GM23338 (cell line): ENCODE measurements around the gene FBXL5. TPM values are rescaled to one million over a fixed set of nuclear protein-coding genes. Genes with fewer than 3 reads are reported as not detected.

Source experiments
- ATAC-seq: fragments of 200-7000 bp; cut with Tn5 transposase; 3 replicates; pipeline ENCODE4 v1.9.1; 2020
- DNase-seq: peaks from one replicate; pipeline ENCODE4 v3.0.0-alpha.2; 2015; ENCODE audit warnings: low spot score
- H2AFZ ChIP-seq: fragments of 200-600 bp; sonication (generic); 2 replicates; pipeline ENCODE4 v1.8.0; 2016; ENCODE audit warnings: antibody characterized with exemption, mild to moderate bottlenecking, moderate library complexity
- H3F3A ChIP-seq: fragments of 200-600 bp; sonication (generic); replicated peaks from 2 replicates; pipeline ENCODE4 v1.8.0; 2017; ENCODE audit warnings: antibody characterized with exemption, mixed run types, low read depth
- H3K27ac ChIP-seq: fragments of 200-600 bp; sonication (generic); 2 replicates; pipeline ENCODE4 v1.6.1; 2016; ENCODE audit warnings: low read depth
- H3K27me3 ChIP-seq: fragments of 200-600 bp; sonication (generic); 2 replicates; pipeline ENCODE4 v1.8.0; 2016; ENCODE audit warnings: mild to moderate bottlenecking, mixed run types, moderate library complexity; ENCODE audit not compliant: insufficient read depth
- H3K36me3 ChIP-seq: fragments of 200-600 bp; sonication (generic); 2 replicates; pipeline ENCODE4 v1.8.0; 2016; ENCODE audit warnings: mild to moderate bottlenecking; ENCODE audit not compliant: insufficient read depth
- H3K4me1 ChIP-seq: fragments of 200-600 bp; sonication (generic); 2 replicates; pipeline ENCODE4 v1.8.0; 2016; ENCODE audit warnings: mild to moderate bottlenecking, moderate library complexity; ENCODE audit not compliant: insufficient read depth
- H3K4me2 ChIP-seq: fragments of 200-600 bp; sonication (generic); 2 replicates; pipeline ENCODE4 v1.7.1; 2017; ENCODE audit warnings: mixed run types
- H3K4me3 ChIP-seq: fragments of 200-600 bp; sonication (generic); 2 replicates; pipeline ENCODE4 v1.6.1; 2016; ENCODE audit warnings: mixed run types
- H3K79me2 ChIP-seq: fragments of 200-600 bp; sonication (generic); replicated peaks from 2 replicates; pipeline ENCODE4 v1.8.0; 2017; ENCODE audit warnings: mild to moderate bottlenecking; ENCODE audit not compliant: insufficient read depth
- H3K9me2 ChIP-seq: fragments of 200-600 bp; sonication (generic); 2 replicates; pipeline ENCODE4 v1.8.0; 2017; ENCODE audit not compliant: insufficient read depth
- H4K20me1 ChIP-seq: fragments of 200-600 bp; sonication (generic); replicated peaks from 2 replicates; pipeline ENCODE4 v1.8.0; 2017; ENCODE audit warnings: mild to moderate bottlenecking; ENCODE audit not compliant: insufficient read depth
- H3K27ac Mint-ChIP-seq: 2 replicates; pipeline ENCODE4 v1.8.0; 2020; ENCODE audit warnings: inconsistent platforms, mild to moderate bottlenecking, moderate library complexity, mixed read lengths
- H3K27me3 Mint-ChIP-seq: 3 replicates; pipeline ENCODE4 v1.8.0; 2022; ENCODE audit warnings: low read depth, mild to moderate bottlenecking, moderate library complexity, mixed read lengths, inconsistent platforms; ENCODE audit not compliant: insufficient read depth, poor library complexity
- H3K36me3 Mint-ChIP-seq: 3 replicates; pipeline ENCODE4 v1.8.0; 2021; ENCODE audit warnings: low read depth, mild to moderate bottlenecking, inconsistent platforms, moderate library complexity, mixed read lengths
- H3K4me1 Mint-ChIP-seq: 3 replicates; pipeline ENCODE4 v1.8.0; 2020; ENCODE audit warnings: mild to moderate bottlenecking, inconsistent platforms, mixed read lengths
- H3K4me3 Mint-ChIP-seq: 3 replicates; pipeline ENCODE4 v1.8.0; 2021; ENCODE audit warnings: moderate library complexity, mild to moderate bottlenecking, inconsistent platforms, mixed read lengths
- H3K9me3 Mint-ChIP-seq: 3 replicates; pipeline ENCODE4 v1.8.0; 2020; ENCODE audit warnings: moderate library complexity, mild to moderate bottlenecking, inconsistent platforms, mixed read lengths
- CREB1 ChIP-seq: fragments of 250-450 bp; sonication (Bioruptor Pico); IDR thresholded peaks from 2 replicates; pipeline ENCODE4 v1.5.0; 2020; ENCODE audit warnings: low read depth, mild to moderate bottlenecking, moderate library complexity
- EZH2 ChIP-seq: fragments of 200-600 bp; sonication (generic); IDR thresholded peaks from one replicate; pipeline ENCODE4 v1.8.0; 2017; ENCODE audit warnings: antibody characterized with exemption, mild to moderate bottlenecking, low read depth; ENCODE audit not compliant: unreplicated experiment
- JUNB ChIP-seq: IDR thresholded peaks from one replicate; pipeline ENCODE4 v1.6.1; 2016; ENCODE audit warnings: antibody characterized with exemption; ENCODE audit not compliant: unreplicated experiment
- NANOG ChIP-seq: IDR thresholded peaks from 2 replicates; pipeline ENCODE4 v1.6.1; 2016; ENCODE audit warnings: antibody characterized with exemption, borderline replicate concordance
- STAT1 ChIP-seq: IDR thresholded peaks from one replicate; pipeline ENCODE4 v1.6.1; 2016; ENCODE audit warnings: antibody characterized with exemption; ENCODE audit not compliant: unreplicated experiment
- ZNF114 ChIP-seq: fragments of 250-450 bp; sonication (Bioruptor Pico); IDR thresholded peaks from 2 replicates; pipeline ENCODE4 v1.5.0; 2020; ENCODE audit warnings: mild to moderate bottlenecking, moderate library complexity
- ZNF331 ChIP-seq: fragments of 250-450 bp; sonication (Bioruptor Pico); IDR thresholded peaks from 2 replicates; pipeline ENCODE4 v1.5.0; 2020; ENCODE audit warnings: low read depth, mild to moderate bottlenecking, moderate library complexity
- polyA plus RNA-seq: library from polyadenylated mRNA; unstranded; fragments of >200 nt; fragmentation: Nextera tagmentation; extraction: Ambion mirVana; gene quantifications from 2 replicates; pipeline ENCODE4 v1.2.1, GENCODE V29; 2016
- total RNA-seq: library from RNA; depleted of rRNA; stranded (reverse); fragments of >200 nt; shearing (Covaris generic); gene quantifications from 2 replicates; pipeline ENCODE4 v1.2.3, GENCODE V29; 2014
- TF ChIP-seq, protein P1 (sequence below): IDR thresholded peaks from 2 replicates; pipeline ENCODE4 v1.6.1; 2016; ENCODE audit warnings: antibody characterized with exemption
- TF ChIP-seq, protein P2 (sequence below): fragments of 250-450 bp; sonication (Bioruptor Pico); IDR thresholded peaks from 2 replicates; pipeline ENCODE4 v1.5.0; 2020; ENCODE audit warnings: mild to moderate bottlenecking, moderate library complexity
- TF ChIP-seq, protein P3 (sequence below), 2 experiments: fragments of 200-600 bp in 1 of 2; sonication (generic) in 1 of 2; conservative IDR thresholded peaks; 2 replicates each; pipeline versions ENCODE4 v1.5.1 to v1.6.1; 2016 to 2017; ENCODE audit warnings: antibody characterized with exemption in 2 of 2, low read depth in 2 of 2, mild to moderate bottlenecking in 2 of 2, moderate library complexity in 1 of 2

Gene FBXL5
- total and polyA plus RNA-seq, 2 experiments from 2014 or later: 55.7 to 81.9 TPM

GRCh38 chr4:15638418-15638817 is 16.7 kb downstream of the FBXL5 start:
- H3F3A ChIP-seq: no peaks in the 10 kb centered on the region
- peaks cover 35% of the 10 kb centered on the region for H3K36me3 Mint-ChIP-seq
- peaks cover 38% of the 10 kb centered on the region for H3K36me3 ChIP-seq
- H3K9me2 ChIP-seq: no peaks in the 10 kb centered on the region
- no peaks in the 10 kb centered on the region for H3K4me1 Mint-ChIP-seq
- H3K4me1 ChIP-seq: no peaks in the 10 kb centered on the region
- H3K27ac Mint-ChIP-seq: no peak overlapping the region
- no peak for DNase-seq
- H3K27ac ChIP-seq: no peak overlapping the region
- TF ChIP-seq ZNF114 (CRISPR knock-in tag) (no peak), NANOG (no peak), EZH2 (no peak), JUNB (no peak), STAT1 (no peak), ZNF331 (CRISPR knock-in tag) (no peak), CREB1 (CRISPR knock-in tag) (no peak)
- TF ChIP-seq, protein P1, sequence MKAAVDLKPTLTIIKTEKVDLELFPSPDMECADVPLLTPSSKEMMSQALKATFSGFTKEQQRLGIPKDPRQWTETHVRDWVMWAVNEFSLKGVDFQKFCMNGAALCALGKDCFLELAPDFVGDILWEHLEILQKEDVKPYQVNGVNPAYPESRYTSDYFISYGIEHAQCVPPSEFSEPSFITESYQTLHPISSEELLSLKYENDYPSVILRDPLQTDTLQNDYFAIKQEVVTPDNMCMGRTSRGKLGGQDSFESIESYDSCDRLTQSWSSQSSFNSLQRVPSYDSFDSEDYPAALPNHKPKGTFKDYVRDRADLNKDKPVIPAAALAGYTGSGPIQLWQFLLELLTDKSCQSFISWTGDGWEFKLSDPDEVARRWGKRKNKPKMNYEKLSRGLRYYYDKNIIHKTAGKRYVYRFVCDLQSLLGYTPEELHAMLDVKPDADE: no peak
- TF ChIP-seq, protein P2, sequence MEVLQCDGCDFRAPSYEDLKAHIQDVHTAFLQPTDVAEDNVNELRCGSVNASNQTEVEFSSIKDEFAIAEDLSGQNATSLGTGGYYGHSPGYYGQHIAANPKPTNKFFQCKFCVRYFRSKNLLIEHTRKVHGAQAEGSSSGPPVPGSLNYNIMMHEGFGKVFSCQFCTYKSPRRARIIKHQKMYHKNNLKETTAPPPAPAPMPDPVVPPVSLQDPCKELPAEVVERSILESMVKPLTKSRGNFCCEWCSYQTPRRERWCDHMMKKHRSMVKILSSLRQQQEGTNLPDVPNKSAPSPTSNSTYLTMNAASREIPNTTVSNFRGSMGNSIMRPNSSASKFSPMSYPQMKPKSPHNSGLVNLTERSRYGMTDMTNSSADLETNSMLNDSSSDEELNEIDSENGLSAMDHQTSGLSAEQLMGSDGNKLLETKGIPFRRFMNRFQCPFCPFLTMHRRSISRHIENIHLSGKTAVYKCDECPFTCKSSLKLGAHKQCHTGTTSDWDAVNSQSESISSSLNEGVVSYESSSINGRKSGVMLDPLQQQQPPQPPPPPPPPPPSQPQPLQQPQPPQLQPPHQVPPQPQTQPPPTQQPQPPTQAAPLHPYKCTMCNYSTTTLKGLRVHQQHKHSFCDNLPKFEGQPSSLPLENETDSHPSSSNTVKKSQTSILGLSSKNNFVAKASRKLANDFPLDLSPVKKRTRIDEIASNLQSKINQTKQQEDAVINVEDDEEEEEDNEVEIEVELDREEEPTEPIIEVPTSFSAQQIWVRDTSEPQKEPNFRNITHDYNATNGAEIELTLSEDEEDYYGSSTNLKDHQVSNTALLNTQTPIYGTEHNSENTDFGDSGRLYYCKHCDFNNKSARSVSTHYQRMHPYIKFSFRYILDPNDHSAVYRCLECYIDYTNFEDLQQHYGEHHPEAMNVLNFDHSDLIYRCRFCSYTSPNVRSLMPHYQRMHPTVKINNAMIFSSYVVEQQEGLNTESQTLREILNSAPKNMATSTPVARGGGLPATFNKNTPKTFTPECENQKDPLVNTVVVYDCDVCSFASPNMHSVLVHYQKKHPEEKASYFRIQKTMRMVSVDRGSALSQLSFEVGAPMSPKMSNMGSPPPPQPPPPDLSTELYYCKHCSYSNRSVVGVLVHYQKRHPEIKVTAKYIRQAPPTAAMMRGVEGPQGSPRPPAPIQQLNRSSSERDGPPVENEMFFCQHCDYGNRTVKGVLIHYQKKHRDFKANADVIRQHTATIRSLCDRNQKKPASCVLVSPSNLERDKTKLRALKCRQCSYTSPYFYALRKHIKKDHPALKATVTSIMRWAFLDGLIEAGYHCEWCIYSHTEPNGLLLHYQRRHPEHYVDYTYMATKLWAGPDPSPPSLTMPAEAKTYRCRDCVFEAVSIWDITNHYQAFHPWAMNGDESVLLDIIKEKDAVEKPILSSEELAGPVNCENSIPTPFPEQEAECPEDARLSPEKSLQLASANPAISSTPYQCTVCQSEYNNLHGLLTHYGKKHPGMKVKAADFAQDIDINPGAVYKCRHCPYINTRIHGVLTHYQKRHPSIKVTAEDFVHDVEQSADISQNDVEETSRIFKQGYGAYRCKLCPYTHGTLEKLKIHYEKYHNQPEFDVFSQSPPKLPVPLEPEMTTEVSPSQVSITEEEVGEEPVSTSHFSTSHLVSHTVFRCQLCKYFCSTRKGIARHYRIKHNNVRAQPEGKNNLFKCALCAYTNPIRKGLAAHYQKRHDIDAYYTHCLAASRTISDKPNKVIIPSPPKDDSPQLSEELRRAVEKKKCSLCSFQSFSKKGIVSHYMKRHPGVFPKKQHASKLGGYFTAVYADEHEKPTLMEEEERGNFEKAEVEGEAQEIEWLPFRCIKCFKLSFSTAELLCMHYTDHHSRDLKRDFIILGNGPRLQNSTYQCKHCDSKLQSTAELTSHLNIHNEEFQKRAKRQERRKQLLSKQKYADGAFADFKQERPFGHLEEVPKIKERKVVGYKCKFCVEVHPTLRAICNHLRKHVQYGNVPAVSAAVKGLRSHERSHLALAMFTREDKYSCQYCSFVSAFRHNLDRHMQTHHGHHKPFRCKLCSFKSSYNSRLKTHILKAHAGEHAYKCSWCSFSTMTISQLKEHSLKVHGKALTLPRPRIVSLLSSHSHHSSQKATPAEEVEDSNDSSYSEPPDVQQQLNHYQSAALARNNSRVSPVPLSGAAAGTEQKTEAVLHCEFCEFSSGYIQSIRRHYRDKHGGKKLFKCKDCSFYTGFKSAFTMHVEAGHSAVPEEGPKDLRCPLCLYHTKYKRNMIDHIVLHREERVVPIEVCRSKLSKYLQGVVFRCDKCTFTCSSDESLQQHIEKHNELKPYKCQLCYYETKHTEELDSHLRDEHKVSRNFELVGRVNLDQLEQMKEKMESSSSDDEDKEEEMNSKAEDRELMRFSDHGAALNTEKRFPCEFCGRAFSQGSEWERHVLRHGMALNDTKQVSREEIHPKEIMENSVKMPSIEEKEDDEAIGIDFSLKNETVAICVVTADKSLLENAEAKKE: no peak
- TF ChIP-seq, protein P3, sequence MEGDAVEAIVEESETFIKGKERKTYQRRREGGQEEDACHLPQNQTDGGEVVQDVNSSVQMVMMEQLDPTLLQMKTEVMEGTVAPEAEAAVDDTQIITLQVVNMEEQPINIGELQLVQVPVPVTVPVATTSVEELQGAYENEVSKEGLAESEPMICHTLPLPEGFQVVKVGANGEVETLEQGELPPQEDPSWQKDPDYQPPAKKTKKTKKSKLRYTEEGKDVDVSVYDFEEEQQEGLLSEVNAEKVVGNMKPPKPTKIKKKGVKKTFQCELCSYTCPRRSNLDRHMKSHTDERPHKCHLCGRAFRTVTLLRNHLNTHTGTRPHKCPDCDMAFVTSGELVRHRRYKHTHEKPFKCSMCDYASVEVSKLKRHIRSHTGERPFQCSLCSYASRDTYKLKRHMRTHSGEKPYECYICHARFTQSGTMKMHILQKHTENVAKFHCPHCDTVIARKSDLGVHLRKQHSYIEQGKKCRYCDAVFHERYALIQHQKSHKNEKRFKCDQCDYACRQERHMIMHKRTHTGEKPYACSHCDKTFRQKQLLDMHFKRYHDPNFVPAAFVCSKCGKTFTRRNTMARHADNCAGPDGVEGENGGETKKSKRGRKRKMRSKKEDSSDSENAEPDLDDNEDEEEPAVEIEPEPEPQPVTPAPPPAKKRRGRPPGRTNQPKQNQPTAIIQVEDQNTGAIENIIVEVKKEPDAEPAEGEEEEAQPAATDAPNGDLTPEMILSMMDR (conservative IDR thresholded peaks at IDR 0.05; ENCODE audit: low read depth in 2 of 2): no peak
- no peaks in the 10 kb centered on the region for H3K27me3 Mint-ChIP-seq
- H3K79me2 ChIP-seq: peaks cover 16% of the 10 kb centered on the region
- ATAC-seq: no peak
- H2AFZ ChIP-seq: no peak overlapping the region
- peaks cover 5% of the 10 kb centered on the region for H4K20me1 ChIP-seq
- H3K4me2 ChIP-seq: no peak overlapping the region
- no peaks in the 10 kb centered on the region for H3K9me3 Mint-ChIP-seq
- no peak overlapping the region for H3K4me3 Mint-ChIP-seq
- H3K27me3 ChIP-seq: no peaks in the 10 kb centered on the region
- H3K4me3 ChIP-seq: no peak overlapping the region
